DMS153 treated with DMSO at 0.1 percent for 48 hours (cell line): ENCODE results near the gene ZEB2.
"Not testable (repeated sequence)": the region's sequence is repeated elsewhere in the genome, so short reads cannot be mapped to it uniquely, and the experiment has no call there.

Experiments used
- DNase-seq: peaks from one replicate; lab custom pipeline; 2025; ENCODE audit not compliant: unreplicated experiment; lab: John Stamatoyannopoulos, UW

Gene ZEB2

DNA sequence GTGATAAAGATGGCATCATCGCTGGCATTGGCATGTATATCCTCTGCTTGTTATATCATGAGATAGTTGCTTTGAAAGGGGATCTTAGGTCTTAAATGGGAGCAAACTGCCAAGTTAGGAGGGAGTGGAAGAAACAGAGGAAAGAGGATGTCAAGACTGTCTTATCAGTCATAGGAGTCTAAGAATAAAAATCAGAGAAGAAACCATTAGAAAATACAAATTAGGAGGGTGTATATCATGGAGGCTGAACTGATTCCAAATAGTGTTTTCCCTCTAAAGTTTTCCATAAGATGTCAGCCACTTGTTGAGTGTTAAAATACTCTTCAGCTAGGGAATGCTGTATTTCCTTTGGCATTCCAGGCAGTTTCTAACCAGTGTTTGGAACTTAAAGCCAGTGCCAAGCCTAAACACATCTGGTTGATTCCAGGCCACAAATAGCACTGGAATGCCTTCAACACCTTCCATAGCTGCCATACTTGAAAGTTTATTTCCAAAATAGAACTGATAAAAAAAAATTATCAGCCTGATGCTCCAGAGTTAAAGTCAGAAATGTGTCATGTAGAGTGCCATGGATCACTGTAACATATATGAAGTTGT is 129.4 kb downstream of the ZEB2 start:
- DNase-seq, result no peak

DNA sequence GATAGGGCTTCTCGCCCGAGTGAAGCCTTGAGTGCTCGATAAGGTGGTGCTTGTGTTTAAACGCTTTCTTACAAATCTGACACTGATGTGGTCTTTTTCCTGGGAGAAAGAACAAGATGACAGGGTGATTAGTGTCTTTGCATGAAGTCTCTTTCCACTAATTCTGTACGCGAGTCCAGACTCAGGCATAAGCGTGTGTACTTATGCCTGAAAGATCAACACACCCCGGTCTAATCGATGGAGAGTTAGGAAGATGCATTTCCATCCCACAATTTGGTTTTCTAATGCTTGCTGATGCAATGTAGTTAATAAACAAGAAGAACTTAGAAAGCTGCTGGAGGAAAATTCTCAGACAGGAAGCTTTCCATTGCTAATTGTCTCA is 130.0 kb downstream of the ZEB2 start:
- no peak for DNase-seq

DNA sequence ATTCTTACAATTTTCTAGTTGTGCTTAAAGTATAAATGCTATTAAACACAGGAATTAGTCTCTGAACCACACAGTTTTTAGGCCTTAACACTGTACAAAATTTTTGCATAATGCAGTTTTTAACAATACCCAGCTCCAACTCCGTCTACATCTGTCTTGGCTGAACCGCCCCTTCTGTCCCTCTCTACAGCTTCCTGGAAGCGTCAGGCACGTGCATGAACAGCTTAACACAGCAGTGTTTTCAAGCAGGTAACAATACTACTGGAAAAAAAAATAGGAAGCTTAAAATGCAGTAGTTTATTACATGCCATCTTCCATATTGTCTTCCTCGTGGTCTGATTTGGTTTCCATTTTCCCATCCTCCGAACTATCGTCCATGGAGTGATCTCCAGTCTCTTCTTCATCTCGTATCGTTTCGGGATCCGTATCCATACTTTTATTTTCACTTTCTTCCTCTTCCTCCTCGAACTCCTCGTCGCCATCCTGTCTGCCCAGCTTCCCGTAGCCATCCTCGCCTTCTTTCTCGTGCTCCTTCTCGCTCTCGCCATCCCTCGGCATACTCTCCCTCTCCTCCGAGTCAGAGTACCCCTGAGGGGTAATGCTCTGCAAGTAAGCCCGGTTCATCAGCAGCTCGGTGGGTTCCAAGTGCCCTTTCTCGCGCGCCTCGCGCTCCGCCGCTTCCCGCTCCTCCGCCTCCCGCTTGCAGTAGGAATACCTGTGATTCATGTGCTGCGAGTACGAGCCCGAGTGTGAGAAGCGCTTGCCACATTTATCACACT is 130.6 kb downstream of the ZEB2 start:
- peak; percentile 81 for DNase-seq

GRCh38 chr2:144385381-144385780 is 134.5 kb downstream of the ZEB2 start:
- no peak for DNase-seq

DNA sequence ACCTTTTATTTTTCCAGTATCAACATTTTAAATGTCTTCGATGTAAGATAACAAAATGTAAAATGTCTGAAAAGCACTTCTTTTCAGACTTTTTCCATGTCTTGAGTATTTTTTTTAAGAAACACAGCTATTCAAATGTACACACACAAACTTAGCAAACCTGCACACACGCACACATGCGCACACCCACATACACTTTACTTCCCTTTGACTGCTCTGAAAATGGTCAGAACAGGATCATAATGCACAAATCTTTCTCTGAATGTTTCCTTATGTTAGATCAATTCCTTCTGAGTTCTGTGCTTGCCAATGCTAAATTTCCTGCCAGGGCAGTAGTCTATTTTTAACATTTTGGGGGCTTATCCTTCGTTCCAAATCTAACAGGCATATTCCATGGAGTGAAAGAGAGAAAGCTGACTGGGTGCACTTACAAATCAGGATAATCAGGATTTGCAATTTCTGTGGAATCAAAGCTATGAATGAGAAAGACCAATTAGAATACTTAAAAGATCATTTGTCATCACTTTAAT is 136.3 kb downstream of the ZEB2 start:
- no peak for DNase-seq

- no peak for DNase-seq
Measured at GRCh38 chr2:144382849-144383248, 137.1 kb downstream of the ZEB2 start.

- DNase-seq, result no peak
Measured at GRCh38 chr2:144381716-144382115, 138.2 kb downstream of the ZEB2 start.

DNA sequence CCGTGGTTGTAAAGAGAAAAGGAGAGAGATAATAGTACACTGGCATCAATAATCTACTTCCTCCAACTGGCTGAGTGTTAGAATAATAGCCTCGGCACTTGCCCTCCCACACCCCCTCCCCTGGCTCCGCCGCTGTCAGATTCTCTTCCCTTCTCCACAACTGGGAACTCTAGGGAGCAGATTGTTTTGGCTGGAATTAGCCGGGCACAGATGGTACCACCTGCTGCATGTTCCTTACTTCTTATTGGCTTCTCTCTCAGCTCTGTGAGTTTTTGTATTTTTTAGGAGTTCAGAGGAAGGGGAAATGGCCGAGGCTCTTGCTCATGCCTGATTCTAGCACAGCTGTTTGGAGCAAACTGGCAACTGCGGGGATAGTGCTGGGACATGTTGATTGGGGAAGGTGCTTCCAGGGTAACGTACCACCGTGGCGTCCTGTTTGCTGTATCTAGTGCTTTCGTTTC is 140.0 kb downstream of the ZEB2 start:
- no peak for DNase-seq

DNA sequence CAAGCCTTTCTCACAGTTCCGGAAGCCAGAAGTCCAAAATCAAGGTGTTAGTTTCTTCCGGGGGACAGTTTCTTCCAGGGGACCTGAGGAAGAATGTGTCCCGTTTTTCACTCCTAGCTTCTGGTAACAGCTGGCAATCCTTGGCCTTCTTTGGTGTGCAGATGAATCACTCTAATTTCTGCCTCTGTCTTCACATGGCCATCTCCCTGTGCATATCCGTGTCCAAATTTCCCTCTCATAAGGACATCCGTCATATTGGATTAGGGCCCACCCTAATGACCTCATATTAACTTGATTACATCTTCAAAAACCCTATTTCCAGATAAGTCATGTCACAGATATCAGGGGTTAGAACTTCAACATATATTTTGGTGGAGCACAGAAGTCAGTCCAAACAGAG is 141.4 kb downstream of the ZEB2 start:
- no peak for DNase-seq

- DNase-seq, result no peak
Measured at GRCh38 chr2:144377914-144378313, 142.0 kb downstream of the ZEB2 start.

GRCh38 chr2:144376926-144377325 is 143.0 kb downstream of the ZEB2 start:
- DNase-seq, result no peak

GRCh38 chr2:144376460-144376859 is 143.5 kb downstream of the ZEB2 start:
- no peak for DNase-seq

- no peak for DNase-seq
Measured at GRCh38 chr2:144374163-144374661, 145.7 kb downstream of the ZEB2 start.

DNA sequence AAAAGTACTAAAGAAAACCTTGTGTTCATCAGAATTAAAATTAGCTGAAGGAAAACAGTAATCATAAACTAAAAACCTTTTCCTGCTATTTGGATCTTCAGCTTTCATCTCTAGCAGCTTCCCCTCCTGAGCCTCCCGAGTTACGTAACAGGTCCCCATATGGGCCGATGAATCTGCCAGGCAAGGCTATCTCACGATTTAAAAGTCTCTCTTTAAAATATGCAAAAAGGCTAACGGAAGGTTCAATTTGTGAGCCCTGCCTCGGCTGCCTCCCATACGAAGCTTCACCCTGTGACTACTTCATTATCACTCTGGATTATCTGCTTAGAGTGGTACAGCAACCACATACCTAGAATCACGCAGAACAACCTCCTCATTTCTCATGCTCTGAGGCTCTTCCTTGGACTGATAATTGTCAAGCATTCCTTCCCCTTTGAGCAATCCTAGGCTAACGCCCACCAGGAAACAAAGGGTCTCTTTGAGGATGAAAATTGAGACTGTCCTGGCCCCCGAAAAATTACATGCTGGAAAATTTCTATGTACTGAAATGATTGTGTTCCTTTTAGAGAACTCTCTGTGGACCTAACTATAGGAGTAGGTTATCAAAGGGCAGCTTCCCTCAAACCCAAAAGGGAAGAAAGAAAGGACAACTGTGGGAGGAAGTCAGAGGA is 147.4 kb downstream of the ZEB2 start:
- DNase-seq, result no peak

- no peak for DNase-seq
Measured at GRCh38 chr2:144370937-144371584, 148.9 kb downstream of the ZEB2 start.

GRCh38 chr2:144369416-144369815 is 150.5 kb downstream of the ZEB2 start:
- DNase-seq, result no peak

DNA sequence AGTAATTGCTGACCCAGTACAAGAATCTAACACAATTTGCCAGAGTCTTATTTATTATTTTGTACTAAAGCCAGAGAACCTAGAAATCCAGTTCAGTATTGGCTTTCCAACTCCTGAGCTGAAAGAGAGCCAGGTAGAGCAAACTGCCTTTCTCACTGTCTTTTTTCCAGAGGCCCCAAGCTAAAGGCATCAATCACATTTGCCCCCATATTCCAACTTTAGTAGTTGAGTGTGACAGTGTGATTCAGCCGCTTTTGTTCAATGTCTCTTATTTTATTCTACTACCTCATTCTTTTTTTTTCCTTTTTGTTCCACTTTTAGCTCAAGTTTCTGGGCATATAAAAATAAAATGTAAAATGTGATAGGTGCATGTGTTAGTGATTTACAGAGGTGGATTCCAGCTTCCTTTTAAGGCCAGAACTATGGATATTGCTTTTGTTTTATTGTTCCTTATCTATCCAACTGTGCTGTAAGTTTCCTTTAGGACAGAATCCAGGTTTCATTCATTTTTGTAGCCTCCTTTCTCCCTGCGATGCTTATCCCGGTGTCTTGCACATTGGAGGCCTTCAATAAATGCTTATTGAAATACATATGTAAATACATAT is 153.0 kb downstream of the ZEB2 start:
- no peak for DNase-seq

DNA sequence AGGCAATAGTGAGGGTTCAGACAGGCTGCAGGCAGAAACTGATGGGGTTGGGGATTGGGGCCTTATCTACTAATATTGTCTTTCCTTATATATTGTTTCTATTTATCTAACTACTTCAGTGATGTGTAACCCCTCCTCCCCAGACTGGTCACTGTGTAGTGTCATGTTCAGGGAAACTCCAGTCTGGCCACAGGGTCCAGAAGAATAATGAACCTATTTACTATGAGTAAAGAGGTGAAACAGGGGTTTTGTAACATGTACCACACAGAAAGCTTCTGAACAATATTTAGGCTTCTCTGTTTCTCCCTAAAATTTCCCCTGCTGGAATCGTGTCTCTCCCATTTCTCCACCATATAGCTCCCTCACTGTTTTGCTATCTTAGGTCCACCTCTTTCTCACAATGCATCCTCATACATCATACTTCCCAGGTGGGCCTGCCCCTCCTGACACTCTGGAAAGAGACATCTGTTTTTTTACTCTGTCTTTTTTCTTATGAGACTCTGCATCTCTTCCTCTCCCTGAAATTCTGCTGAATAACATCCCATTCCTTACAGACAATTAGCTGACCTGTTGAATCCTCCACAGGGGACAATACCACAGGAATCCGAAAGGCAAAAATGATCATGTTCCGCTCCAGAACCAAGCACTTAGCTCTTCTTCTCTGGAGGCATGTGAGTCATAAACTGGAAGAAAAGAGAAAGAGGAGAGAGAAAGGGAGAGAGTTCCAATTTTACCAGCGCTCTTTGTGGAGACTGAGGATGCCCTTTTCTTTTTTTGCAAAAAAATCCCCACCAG is 154.8 kb downstream of the ZEB2 start:
- no peak for DNase-seq

- DNase-seq, result not testable (repeated sequence)
Measured at GRCh38 chr2:144364247-144364646, 155.7 kb downstream of the ZEB2 start.

DNA sequence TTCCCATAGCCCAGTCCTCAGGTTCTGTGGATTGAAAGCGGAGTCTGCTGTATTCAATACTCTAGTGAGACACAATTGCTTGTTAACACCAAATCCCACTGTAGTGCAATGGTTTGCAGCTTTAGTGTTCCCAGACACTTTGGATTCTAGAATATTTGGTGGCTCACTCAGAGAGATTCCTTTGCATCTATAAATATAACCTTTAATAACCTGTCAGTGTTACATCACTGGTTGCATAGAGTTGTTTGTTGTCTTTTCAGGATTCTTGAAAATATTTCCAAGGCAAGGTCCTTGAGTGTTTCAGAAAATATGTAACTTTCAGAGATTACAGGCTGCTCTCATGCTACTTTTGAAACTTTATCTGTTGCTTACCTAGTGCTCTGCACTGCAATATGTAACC is 157.5 kb downstream of the ZEB2 start:
- DNase-seq, result no peak
